Gastrocnemius medialis (tissue), 4 donors: Measurements from ENCODE around the gene ETHE1. TPM values are rescaled to one million over a fixed set of nuclear protein-coding genes. Genes with fewer than 3 reads are reported as not detected.
"Not testable (repeated sequence)": the region's sequence is repeated elsewhere in the genome, so short reads cannot be mapped to it uniquely, and the experiment has no call there.

Experiments
- ATAC-seq, 2 donors: fragments of 150-250 bp; one replicate each; pipeline ENCODE4 v1.9.1; 2016
- DNase-seq, 2 donors: peaks; one replicate each; pipeline ENCODE4 v3.0.0-alpha.2; 2019
- H3K27ac ChIP-seq, 4 donors: fragments of 200-600 bp; sonication (generic); 1 replicate in 1 of 4; 2 replicates in 3 of 4; pipeline ENCODE4 v1.5.1; 2016 to 2018; ENCODE audit warnings: mild to moderate bottlenecking in 2 of 4, moderate library complexity in 1 of 4
- H3K27me3 ChIP-seq, 3 donors: fragments of 200-600 bp; sonication (generic) in 2 of 3; 1 replicate in 1 of 3; 2 replicates in 2 of 3; pipeline versions ENCODE4 v1.5.1 to v1.6.0; 2016 to 2019; ENCODE audit warnings: mild to moderate bottlenecking in 1 of 3, moderate library complexity in 1 of 3
- H3K36me3 ChIP-seq, 2 donors: fragments of 200-600 bp; sonication (generic) in 1 of 2; one replicate each; pipeline ENCODE4 v1.5.1; 2017 to 2018
- H3K4me1 ChIP-seq, 2 donors: fragments of 200-600 bp; sonication (generic) in 1 of 2; one replicate each; pipeline ENCODE4 v1.5.1; 2016 to 2017; ENCODE audit warnings: mild to moderate bottlenecking in 2 of 2
- H3K4me3 ChIP-seq, 4 donors: fragments of 200-600 bp; sonication (generic) in 3 of 4; 1 replicate in 1 of 4; 2 replicates in 3 of 4; pipeline ENCODE4 v1.5.1; 2016 to 2019; ENCODE audit warnings: mild to moderate bottlenecking in 2 of 4
- H3K9me3 ChIP-seq, 3 donors: fragments of 200-600 bp; sonication (generic) in 2 of 3; 1 replicate in 1 of 3; 2 replicates in 2 of 3; pipeline ENCODE4 v1.5.1; 2016 to 2019
- CTCF ChIP-seq, 5 experiments: fragments of 450-650 bp in 3 of 5; fragments of 200-600 bp in 2 of 5; sonication (generic) in 2 of 5; IDR thresholded peaks in 4 of 5; conservative IDR thresholded peaks in 1 of 5; 1 replicate in 4 of 5; 2 replicates in 1 of 5; pipeline ENCODE4 v1.5.1; 2016 to 2019; ENCODE audit warnings: antibody characterized with exemption in 5 of 5, mild to moderate bottlenecking in 3 of 5, moderate library complexity in 3 of 5
- POLR2A ChIP-seq, 2 donors: fragments of 450-650 bp; IDR thresholded peaks; one replicate each; pipeline ENCODE4 v1.6.1; 2017; ENCODE audit warnings: antibody characterized with exemption in 2 of 2, mild to moderate bottlenecking in 2 of 2, moderate library complexity in 2 of 2
- in situ Hi-C, 4 donors: fragments of 200-750 bp; cut with MboI; loops; one replicate each; pipeline versions ENCODE4 v1.15.0 to v1.8.0; 2017; ENCODE audit warnings: low sequenced_read_pairs in 4 of 4
- intact Hi-C: fragments of 100-400 bp; cut with DNase I; formaldehyde crosslinking; loops from one replicate; pipeline ENCODE4 v1.15.1; 2023; ENCODE audit warnings: low total_unique reads
- total RNA-seq, 4 donors: library from RNA; depleted of rRNA; stranded (reverse); fragments of >200 nt; gene quantifications; one replicate each; pipeline versions ENCODE4 v1.1.0 to v1.2.3, GENCODE V29; 2016

Gene ETHE1
- total RNA-seq, 4 donors from 2014 or later: 18.6 to 34.8 (median 29.2) TPM

DNA sequence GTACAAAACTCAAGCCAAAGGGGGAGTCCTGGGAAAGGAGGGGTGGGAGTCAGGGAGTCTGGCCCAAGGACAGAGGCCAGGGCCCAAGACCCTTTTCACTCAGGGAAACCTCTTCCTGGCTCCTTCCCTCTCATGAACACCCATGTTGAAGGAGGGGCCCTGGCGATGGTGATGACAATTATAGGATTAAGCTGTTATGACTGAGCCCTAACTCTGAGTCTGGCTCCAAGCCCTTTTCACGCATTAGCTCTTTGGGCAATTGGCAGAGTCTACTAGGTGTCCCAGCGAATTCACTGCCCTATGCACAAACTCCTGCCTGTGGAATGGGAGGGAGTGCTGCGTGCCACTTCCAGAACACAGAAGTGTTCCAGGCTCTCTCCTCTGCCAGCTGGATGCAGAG is 26.7 kb upstream of the ETHE1 start:
- Histone ChIP-seq H3K27ac (no peak overlapping the region), H3K4me3 (no peak overlapping the region), H3K27me3 (no peaks in the 10 kb centered on the region), H3K4me1 (no peaks in the 10 kb centered on the region), H3K36me3 (peaks cover 0 to 47% of the 10 kb centered on the region in 2 donors), H3K9me3 (no peaks in the 10 kb centered on the region)
- intact Hi-C loops (no loop called here), in situ Hi-C loops (no loop called here)
- no peak for DNase-seq
- ATAC-seq: no peak
- TF ChIP-seq CTCF (IDR thresholded peaks at IDR 0.05 in 4 of 5, conservative IDR thresholded peaks at IDR 0.05 in 1 of 5): no peak
- TF ChIP-seq POLR2A (IDR thresholded peaks at IDR 0.05): no peak

DNA sequence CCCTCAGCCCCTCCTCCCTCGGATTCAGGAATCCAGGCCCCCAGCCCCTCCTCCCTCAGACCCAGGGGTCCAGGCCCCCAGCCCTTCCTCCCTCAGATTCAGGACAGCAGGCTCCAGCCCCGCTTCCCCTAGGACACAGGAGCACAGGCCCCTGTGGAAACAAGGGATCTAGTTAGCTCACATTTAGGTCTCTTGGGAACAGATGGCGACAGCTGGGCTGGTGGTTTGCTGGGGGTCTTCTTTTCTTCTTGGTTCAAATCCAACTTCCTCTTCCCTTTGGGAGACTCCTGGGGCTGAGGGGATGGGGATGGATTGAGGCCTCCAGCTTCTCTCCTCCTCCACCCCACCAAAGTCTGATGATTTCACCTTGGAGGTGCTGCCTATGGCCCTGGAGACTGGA is 25.6 kb upstream of the ETHE1 start:
- no peak overlapping the region for H3K27ac ChIP-seq
- intact Hi-C loops (no loop called here), in situ Hi-C loops (no loop called here)
- no peak overlapping the region for H3K4me3 ChIP-seq
- H3K4me1 ChIP-seq: no peaks in the 10 kb centered on the region
- ATAC-seq (no peak), DNase-seq (no peak)
- TF ChIP-seq CTCF (IDR thresholded peaks at IDR 0.05 in 4 of 5, conservative IDR thresholded peaks at IDR 0.05 in 1 of 5) (no peak), POLR2A (IDR thresholded peaks at IDR 0.05) (no peak)
- no peaks in the 10 kb centered on the region for H3K9me3 ChIP-seq
- H3K27me3 ChIP-seq: no peaks in the 10 kb centered on the region
- peaks cover 0 to 45% of the 10 kb centered on the region in 2 donors for H3K36me3 ChIP-seq

DNA sequence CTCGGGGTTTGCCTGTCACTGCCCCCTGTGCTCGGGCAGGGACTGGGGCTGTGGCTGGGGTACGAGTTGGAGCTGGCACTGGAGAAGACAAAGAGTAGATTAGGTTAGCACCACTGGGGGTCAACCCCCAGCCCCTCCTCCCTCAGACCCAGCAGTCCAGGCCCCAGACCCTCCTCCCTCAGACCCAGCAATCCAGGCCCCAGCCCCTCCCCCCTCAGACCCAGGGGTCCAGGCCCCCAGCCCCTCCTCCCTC is 25.1 kb upstream of the ETHE1 start:
- ATAC-seq: no peak
- H3K27ac ChIP-seq: no peak overlapping the region
- no peaks in the 10 kb centered on the region for H3K4me1 ChIP-seq
- H3K27me3 ChIP-seq: no peaks in the 10 kb centered on the region
- peaks cover 0 to 45% of the 10 kb centered on the region in 2 donors for H3K36me3 ChIP-seq
- no peak overlapping the region for H3K4me3 ChIP-seq
- no peak for DNase-seq
- in situ Hi-C loops: no loop called here
- H3K9me3 ChIP-seq: no peaks in the 10 kb centered on the region
- TF ChIP-seq CTCF (IDR thresholded peaks at IDR 0.05 in 4 of 5, conservative IDR thresholded peaks at IDR 0.05 in 1 of 5): no peak
- intact Hi-C loops: no loop called here

GRCh38 chr19:43551399-43552197 is 24.6 kb upstream of the ETHE1 start:
- H3K36me3 ChIP-seq: peaks cover 0 to 45% of the 10 kb centered on the region in 2 donors
- H3K27me3 ChIP-seq: no peaks in the 10 kb centered on the region
- no peak for TF ChIP-seq POLR2A (IDR thresholded peaks at IDR 0.05)
- TF ChIP-seq CTCF (IDR thresholded peaks at IDR 0.05 in 4 of 5, conservative IDR thresholded peaks at IDR 0.05 in 1 of 5): no peak
- intact Hi-C loops: no loop called here
- no peaks in the 10 kb centered on the region for H3K9me3 ChIP-seq
- no peaks in the 10 kb centered on the region for H3K4me1 ChIP-seq
- DNase-seq (no peak), ATAC-seq (no peak)
- no peak overlapping the region for H3K4me3 ChIP-seq
- no peak overlapping the region for H3K27ac ChIP-seq
- in situ Hi-C loops: no loop called here

- intact Hi-C loops: no loop called here
- Histone ChIP-seq H3K4me3 (no peak overlapping the region), H3K9me3 (no peaks in the 10 kb centered on the region), H3K36me3 (peaks cover 0 to 53% of the 10 kb centered on the region in 2 donors), H3K4me1 (no peaks in the 10 kb centered on the region), H3K27me3 (no peaks in the 10 kb centered on the region), H3K27ac (no peak overlapping the region)
- in situ Hi-C loops: loop anchor here in 1 of 4 donors (25.0 kb wide), 1 partner anchor 114 kb away; the partner anchor contains the start of gene PLAUR
- ATAC-seq (no peak), DNase-seq (no peak)
- TF ChIP-seq CTCF (IDR thresholded peaks at IDR 0.05 in 4 of 5, conservative IDR thresholded peaks at IDR 0.05 in 1 of 5): no peak
- TF ChIP-seq POLR2A (IDR thresholded peaks at IDR 0.05): no peak
Measured at GRCh38 chr19:43548706-43549105, 21.7 kb upstream of the ETHE1 start.

GRCh38 chr19:43547926-43548325 is 20.9 kb upstream of the ETHE1 start:
- H3K4me3 ChIP-seq, H3K27ac ChIP-seq, H3K9me3 ChIP-seq, H3K4me1 ChIP-seq, ATAC-seq, intact Hi-C loops, H3K27me3 ChIP-seq, DNase-seq: not testable (repeated sequence)
- in situ Hi-C loops: loop anchor here in 1 of 4 donors (25.0 kb wide), 1 partner anchor 114 kb away; the partner anchor contains the start of gene PLAUR
- peaks cover 0 to 56% of the 10 kb centered on the region in 2 donors for H3K36me3 ChIP-seq
